ENCODE results near the gene AIMP2.
"Not testable (repeated sequence)": the region's sequence is repeated elsewhere in the genome, so short reads cannot be mapped to it uniquely, and the experiment has no call there.

DNA sequence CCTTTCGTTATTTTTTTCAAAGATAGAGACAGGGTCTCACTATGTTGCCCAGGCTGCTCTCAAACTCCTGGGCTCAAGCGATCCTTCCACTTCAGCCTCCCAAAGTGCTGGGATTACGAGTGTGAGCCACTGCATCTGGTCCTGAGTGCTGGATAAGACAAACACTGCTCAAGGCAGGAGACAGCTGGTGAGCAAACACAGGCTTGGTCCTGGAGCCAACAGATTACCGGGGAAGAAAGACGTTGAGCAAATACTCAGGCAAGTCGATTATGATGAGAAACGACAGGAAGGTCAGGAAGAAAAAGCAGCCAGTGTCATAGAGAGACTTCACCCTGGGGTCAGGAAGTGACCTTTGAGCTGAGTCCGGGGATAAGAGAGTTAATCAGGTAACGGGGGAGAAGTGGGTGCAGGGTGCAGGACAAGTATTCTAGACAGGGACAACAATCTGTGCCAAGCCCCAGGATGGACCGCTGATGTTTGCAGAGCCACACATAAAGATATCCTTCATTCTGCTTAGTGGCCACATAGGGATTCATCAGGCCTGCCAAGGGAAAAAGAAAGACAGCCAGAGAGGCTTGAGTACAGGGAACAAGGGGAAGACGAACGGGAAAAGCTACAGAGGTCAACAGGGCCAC is 29.3 kb upstream of the AIMP2 start:
- not testable (repeated sequence) for TF ChIP-seq POLR2A (IDR thresholded peaks at IDR 0.05)
- TF ChIP-seq, protein P1, sequence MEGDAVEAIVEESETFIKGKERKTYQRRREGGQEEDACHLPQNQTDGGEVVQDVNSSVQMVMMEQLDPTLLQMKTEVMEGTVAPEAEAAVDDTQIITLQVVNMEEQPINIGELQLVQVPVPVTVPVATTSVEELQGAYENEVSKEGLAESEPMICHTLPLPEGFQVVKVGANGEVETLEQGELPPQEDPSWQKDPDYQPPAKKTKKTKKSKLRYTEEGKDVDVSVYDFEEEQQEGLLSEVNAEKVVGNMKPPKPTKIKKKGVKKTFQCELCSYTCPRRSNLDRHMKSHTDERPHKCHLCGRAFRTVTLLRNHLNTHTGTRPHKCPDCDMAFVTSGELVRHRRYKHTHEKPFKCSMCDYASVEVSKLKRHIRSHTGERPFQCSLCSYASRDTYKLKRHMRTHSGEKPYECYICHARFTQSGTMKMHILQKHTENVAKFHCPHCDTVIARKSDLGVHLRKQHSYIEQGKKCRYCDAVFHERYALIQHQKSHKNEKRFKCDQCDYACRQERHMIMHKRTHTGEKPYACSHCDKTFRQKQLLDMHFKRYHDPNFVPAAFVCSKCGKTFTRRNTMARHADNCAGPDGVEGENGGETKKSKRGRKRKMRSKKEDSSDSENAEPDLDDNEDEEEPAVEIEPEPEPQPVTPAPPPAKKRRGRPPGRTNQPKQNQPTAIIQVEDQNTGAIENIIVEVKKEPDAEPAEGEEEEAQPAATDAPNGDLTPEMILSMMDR (IDR thresholded peaks at IDR 0.05), result not testable (repeated sequence)

Data from uterus (tissue), 2 donors.